H1 (cell line): ENCODE measurements around the gene PTPRJ. TPM values are rescaled to one million over a fixed set of nuclear protein-coding genes. Genes with fewer than 3 reads are reported as not detected.

Experiments
- CTCF ChIA-PET: fragments of 300-600 bp; sonication (Branson Sonifier 250); formaldehyde crosslinking; loops from one replicate; lab custom pipeline; 2021; ENCODE audit not compliant: partially characterized antibody; lab: Charles Lee
- POLR2A ChIA-PET: fragments of 300-600 bp; sonication (Branson Sonifier 250); formaldehyde crosslinking; loops from one replicate; lab custom pipeline; 2021; ENCODE audit warnings: inconsistent platforms; ENCODE audit not compliant: partially characterized antibody; lab: Charles Lee
- DNase-seq, 2 experiments: peaks; one replicate each; pipeline versions ENCODE4 v3.0.0 to v3.0.0-alpha.2; 2010 to 2022; ENCODE audit warnings: low spot score in 2 of 2, low read depth in 1 of 2, mixed read lengths in 1 of 2
- FAIRE-seq: peaks from 2 replicates; lab custom pipeline; 2011; peaks lifted over from hg19 to GRCh38; lab: Jason Lieb, UNC
- H2AFZ ChIP-seq: 2 replicates; pipeline ENCODE4 v1.8.1; 2012; ENCODE audit warnings: low read length, inconsistent platforms
- H2AK5ac ChIP-seq: 2 replicates; pipeline ENCODE4 v1.6.1; 2013; ENCODE audit warnings: low read depth, low read length
- H2BK120ac ChIP-seq: replicated peaks from 2 replicates; pipeline ENCODE3; 2013; ENCODE audit warnings: low read depth, low read length, inconsistent platforms
- H2BK12ac ChIP-seq: 2 replicates; pipeline ENCODE4 v1.6.1; 2013; ENCODE audit warnings: low read depth, low read length
- H2BK15ac ChIP-seq: 2 replicates; pipeline ENCODE4 v1.6.1; 2013; ENCODE audit warnings: low read length
- H2BK20ac ChIP-seq: 2 replicates; pipeline ENCODE4 v1.6.1; 2013; ENCODE audit warnings: low read length
- H2BK5ac ChIP-seq: 2 replicates; pipeline ENCODE4 v1.6.1; 2013; ENCODE audit warnings: low read depth, low read length
- H3K14ac ChIP-seq: 2 replicates; pipeline ENCODE4 v1.6.1; 2013; ENCODE audit warnings: inconsistent platforms; ENCODE audit not compliant: insufficient read length
- H3K18ac ChIP-seq: 2 replicates; pipeline ENCODE4 v1.6.1; 2013; ENCODE audit warnings: low read length; ENCODE audit errors: extremely low read depth
- H3K23ac ChIP-seq: 2 replicates; pipeline ENCODE4 v1.6.1; 2013; ENCODE audit warnings: inconsistent platforms; ENCODE audit not compliant: insufficient read length
- H3K23me2 ChIP-seq: 2 replicates; pipeline ENCODE4 v1.6.1; 2013; ENCODE audit warnings: low read depth, low read length
- H3K27ac ChIP-seq: 2 replicates; pipeline ENCODE4 v1.6.1; 2011; ENCODE audit warnings: low read depth, low read length, inconsistent platforms
- H3K27me3 ChIP-seq, 4 experiments: replicated peaks in 1 of 4; 1 replicate in 1 of 4; 2 replicates in 3 of 4; pipeline versions ENCODE4 v1.6.1 to v1.8.1; 2011 to 2013; ENCODE audit warnings: low read length in 3 of 4, mild to moderate bottlenecking in 3 of 4, inconsistent platforms in 2 of 4, mixed read lengths in 2 of 4, moderate library complexity in 1 of 4; ENCODE audit not compliant: control insufficient read depth in 3 of 4, insufficient read depth in 3 of 4; ENCODE audit errors: extremely low read depth in 1 of 4
- H3K36me3 ChIP-seq, 4 experiments: 2 replicates each; pipeline versions ENCODE4 v1.6.1 to v1.8.1; 2011 to 2013; ENCODE audit warnings: mild to moderate bottlenecking in 4 of 4, low read length in 3 of 4, moderate library complexity in 2 of 4, control low read depth in 1 of 4, inconsistent platforms in 1 of 4; ENCODE audit not compliant: insufficient read depth in 4 of 4, control insufficient read depth in 2 of 4
- H3K4ac ChIP-seq: replicated peaks from 2 replicates; pipeline ENCODE3; 2013; ENCODE audit warnings: low read length, low read depth, mixed read lengths, inconsistent platforms; ENCODE audit not compliant: insufficient read length
- H3K4me1 ChIP-seq, 4 experiments: replicated peaks in 1 of 4; 1 replicate in 1 of 4; 2 replicates in 3 of 4; pipeline versions ENCODE4 v1.6.1 to v1.8.1; 2011 to 2013; ENCODE audit warnings: low read length in 3 of 4, inconsistent platforms in 2 of 4, mixed read lengths in 1 of 4; ENCODE audit not compliant: insufficient read depth in 4 of 4, control insufficient read depth in 3 of 4
- H3K4me2 ChIP-seq, 2 experiments: 2 replicates each; pipeline versions ENCODE4 v1.6.1 to v1.8.1; 2011 to 2013; ENCODE audit warnings: low read depth in 2 of 2, low read length in 2 of 2, control low read depth in 1 of 2, inconsistent platforms in 1 of 2, mild to moderate bottlenecking in 1 of 2; ENCODE audit not compliant: insufficient read depth in 1 of 2
- H3K4me3 ChIP-seq, 4 experiments: fragments of 200-600, 300-600 bp in 1 of 4; sonication (generic), shearing (Covaris generic), sonication (Bioruptor Twin) in 1 of 4; 2 replicates each; pipeline versions ENCODE4 v1.5.1 to v1.8.1; 2011 to 2016; ENCODE audit warnings: low read length in 4 of 4, low read depth in 3 of 4, control low read depth in 2 of 4, inconsistent platforms in 2 of 4, mild to moderate bottlenecking in 2 of 4, mixed read lengths in 1 of 4, moderate library complexity in 1 of 4; ENCODE audit not compliant: insufficient read depth in 2 of 4; ENCODE audit errors: extremely low read depth in 1 of 4
- H3K56ac ChIP-seq: replicated peaks from 2 replicates; pipeline ENCODE3; 2013; ENCODE audit warnings: low read depth, mild to moderate bottlenecking, mixed read lengths, low read length, inconsistent platforms; ENCODE audit not compliant: insufficient read length
- H3K79me1 ChIP-seq: 2 replicates; pipeline ENCODE4 v1.6.1; 2013; ENCODE audit warnings: low read depth, low read length, control low read depth
- H3K79me2 ChIP-seq, 2 experiments: 2 replicates each; pipeline versions ENCODE4 v1.6.1 to v1.8.1; 2012 to 2013; ENCODE audit warnings: low read length in 2 of 2, mild to moderate bottlenecking in 2 of 2, inconsistent platforms in 1 of 2; ENCODE audit not compliant: insufficient read depth in 2 of 2, control insufficient read depth in 1 of 2
- H3K9ac ChIP-seq, 4 experiments: replicated peaks in 1 of 4; 1 replicate in 1 of 4; 2 replicates in 3 of 4; pipeline versions ENCODE4 v1.6.1 to v1.8.1; 2011 to 2013; ENCODE audit warnings: low read depth in 3 of 4, low read length in 3 of 4, control low read depth in 2 of 4, mild to moderate bottlenecking in 2 of 4, moderate library complexity in 2 of 4, inconsistent platforms in 1 of 4; ENCODE audit errors: extremely low read depth in 1 of 4
- H3K9me3 ChIP-seq, 2 experiments: 2 replicates each; pipeline versions ENCODE4 v1.6.1 to v1.8.1; 2012 to 2013; ENCODE audit warnings: mild to moderate bottlenecking in 2 of 2, moderate library complexity in 2 of 2, control low read depth in 1 of 2, inconsistent platforms in 1 of 2, low read depth in 1 of 2, low read length in 1 of 2, mixed read lengths in 1 of 2; ENCODE audit not compliant: insufficient read depth in 2 of 2
- H4K20me1 ChIP-seq, 2 experiments: replicated peaks in 1 of 2; 2 replicates each; pipeline versions ENCODE3 to v1.8.1; 2011 to 2013; ENCODE audit warnings: inconsistent platforms in 2 of 2, low read length in 2 of 2, mild to moderate bottlenecking in 1 of 2; ENCODE audit not compliant: insufficient read depth in 2 of 2, control insufficient read depth in 1 of 2
- H4K5ac ChIP-seq: 2 replicates; pipeline ENCODE4 v1.6.1; 2013; ENCODE audit warnings: low read length, low read depth, mixed read lengths, inconsistent platforms; ENCODE audit not compliant: insufficient read length
- H4K8ac ChIP-seq: 2 replicates; pipeline ENCODE4 v1.8.0; 2013; ENCODE audit warnings: mild to moderate bottlenecking, moderate library complexity, low read length, inconsistent platforms; ENCODE audit not compliant: insufficient read depth; ENCODE audit errors: extremely low read depth
- H4K91ac ChIP-seq: replicated peaks from 2 replicates; pipeline ENCODE3; 2013; ENCODE audit warnings: low read length, mixed read lengths, inconsistent platforms; ENCODE audit not compliant: insufficient read length
- ASH2L ChIP-seq: fragments of 200-600, 300-600 bp; sonication (generic); IDR thresholded peaks from one replicate; pipeline ENCODE4 v1.7.1; 2017; ENCODE audit warnings: low read length
- SAP30 ChIP-seq: fragments of 300-600 bp; sonication (generic); IDR thresholded peaks from 2 replicates; pipeline ENCODE4 v1.7.1; 2012; ENCODE audit warnings: low read length, moderate library complexity, mild to moderate bottlenecking, inconsistent platforms; ENCODE audit not compliant: insufficient read depth, insufficient replicate concordance
- TCF12 ChIP-seq: IDR thresholded peaks from 2 replicates; pipeline ENCODE4 v1.6.1; 2011; ENCODE audit warnings: low read depth, mild to moderate bottlenecking, low read length
- TEAD4 ChIP-seq: IDR thresholded peaks from 2 replicates; pipeline ENCODE4 v1.6.1; 2012; ENCODE audit warnings: low read depth, low read length, inconsistent platforms, mixed read lengths
- WGBS, 2 experiments: shearing (Covaris generic) in 1 of 2; methylation state at CpG; one replicate each; pipeline versions ENCODE4 v1.1.6 to v1.1.7; 2013 to 2015; ENCODE audit warnings: low lambda C conversion rate in 2 of 2, mixed read lengths in 2 of 2, inconsistent platforms in 1 of 2, low coverage in 1 of 2, missing lambda C conversion rate in 1 of 2; ENCODE audit not compliant: insufficient replicate concordance in 2 of 2, insufficient coverage in 1 of 2, insufficient read length in 1 of 2; ENCODE audit errors: extremely low coverage in 1 of 2, missing lambda C conversion rate in 1 of 2; 5-methylcytosine and 5-hydroxymethylcytosine counted together
- polyA plus RNA-seq, 7 experiments: library from polyadenylated mRNA; depleted of rRNA in 3 of 7; stranded (reverse) in 5 of 7; unstranded in 2 of 7; fragments of >200 nt in 5 of 7; fragments of 200-250 nt in 2 of 7; gene quantifications; 1 replicate in 5 of 7; 2 replicates in 1 of 7; 4 replicates in 1 of 7; pipeline versions ENCODE4 v1.2.1 to v1.2.3, GENCODE V29; 2011 to 2013; ENCODE audit warnings: missing spikeins in 2 of 7, mixed read lengths in 2 of 7
- total RNA-seq: library from RNA; stranded (reverse); fragmentation: NEBNext Ultra II Directional; extraction: Animal tissue kit (Norgen Biotek cat#: 25700); gene quantifications from 2 replicates; pipeline ENCODE4 v1.2.1, GENCODE V29; 2021

Gene PTPRJ
- total and polyA plus RNA-seq, 2 of the 8 experiments (the other 6 are each of a cell fraction or from before 2014, with no cell fraction given): 4.4 to 22.6 TPM

- TF ChIP-seq SAP30: peak; percentile 68
- peak; percentile 89 for TF ChIP-seq ASH2L
- TF ChIP-seq TCF12: peak; percentile 22; the same call in 1 of the 2 replicates
- no peak; the same call in 1 of the 2 replicates for TF ChIP-seq TEAD4
- TF ChIP-seq, all 59 proteins: peak for 3
- H2BK20ac ChIP-seq: peak overlapping the region; percentile 9; the same call in 1 of the 2 replicates
- peak overlapping the region; percentile 26; the same call in 1 of the 2 replicates for H3K27ac ChIP-seq
- no peak overlapping the region for H4K5ac ChIP-seq
- H2BK5ac ChIP-seq: no peak overlapping the region
- H3K79me1 ChIP-seq: peaks cover 10% of the 10 kb centered on the region; the same call in 1 of the 2 replicates
- H3K18ac ChIP-seq: no peak overlapping the region; the same call in 1 of the 2 replicates
- ChIA-PET CTCF (interaction anchor here (0.7 to 1.2 kb wide), 2 partner anchors 84 to 90 kb away, joined by 3 to 4 read pairs; no protein-coding TSS in a partner anchor), POLR2A (interaction anchor here (1.0 kb wide), 1 partner anchor 10 kb away, joined by 4 read pairs; no protein-coding TSS in a partner anchor)
- no peak overlapping the region for H3K14ac ChIP-seq
- peaks cover 3 to 5% of the 10 kb centered on the region in 2 experiments for H4K20me1 ChIP-seq
- no peak overlapping the region for H3K4ac ChIP-seq
- peak overlapping the region; percentile 73 to 75 for H3K4me2 ChIP-seq
- no peak overlapping the region for H2AFZ ChIP-seq
- no peaks in the 10 kb centered on the region; the same call in 1 of the 2 replicates for H3K23me2 ChIP-seq
- peak overlapping the region in 1 of 4 experiments; percentile 44; a peak in 1 of 7 replicates for H3K9ac ChIP-seq
- H3K36me3 ChIP-seq: no peaks in the 10 kb centered on the region
- no peak for FAIRE-seq
- 20% methylated on average over 14 of the region's 15 CpGs; no CpG with 5 or more reads in 1 of the 2 experiments for WGBS, 2 experiments
- peak overlapping the region; percentile 24 for H3K56ac ChIP-seq
- H3K4me1 ChIP-seq: peaks cover 7 to 18% (median 13%) of the 10 kb centered on the region in 4 experiments
- peaks cover 0 to 26% of the 10 kb centered on the region in 2 experiments; a peak in 2 of 4 replicates for H3K79me2 ChIP-seq
- H3K27me3 ChIP-seq: no peaks in the 10 kb centered on the region; a peak in 2 of 7 replicates
- no peaks in the 10 kb centered on the region for H3K9me3 ChIP-seq
- peak overlapping the region; percentile 40; the same call in 1 of the 2 replicates for H2BK15ac ChIP-seq
- peak in 1 of 2 experiments; percentile 57 for DNase-seq
- no peak overlapping the region for H3K23ac ChIP-seq
- H4K91ac ChIP-seq: no peak overlapping the region
- H3K4me3 ChIP-seq: peak overlapping the region in 3 of 4 experiments; percentile 11 to 50 (median 13); a peak in 5 of 8 replicates
- no peak overlapping the region for H4K8ac ChIP-seq
- H2BK120ac ChIP-seq: no peak overlapping the region
- no peak overlapping the region for H2AK5ac ChIP-seq
- H2BK12ac ChIP-seq: no peak overlapping the region
Measured at GRCh38 chr11:48018528-48019216, 38.3 kb downstream of the PTPRJ start.
